Endothelial cell of umbilical vein (primary cell): ENCODE data around the gene RBMS3. TPM values are rescaled to one million over a fixed set of nuclear protein-coding genes. Genes with fewer than 3 reads are reported as not detected.

Experiments used
- BruUV-seq: library from RNA; stranded (reverse); fragments of 400-500 nt; replicated peaks from 2 replicates; lab custom pipeline; 2021; lab: Mats Ljungman, UMichigan
- CTCF ChIA-PET: fragments of 300-600, 350-600 bp; sonication (Branson Sonifier 250); formaldehyde crosslinking; loops from one replicate; lab custom pipeline; 2021; ENCODE audit warnings: antibody characterized with exemption, inconsistent platforms; lab: Charles Lee
- POLR2A ChIA-PET: fragments of 300-600, 350-600 bp; sonication (Branson Sonifier 250); formaldehyde crosslinking; loops from one replicate; lab custom pipeline; 2021; ENCODE audit warnings: antibody characterized with exemption, inconsistent platforms; lab: Charles Lee
- DNase-seq: peaks from one replicate; pipeline ENCODE4 v3.0.0-alpha.2; 2011; ENCODE audit warnings: low read depth, low spot score
- FAIRE-seq: peaks from 2 replicates; lab custom pipeline; 2011; peaks lifted over from hg19 to GRCh38; lab: Jason Lieb, UNC
- H2AFZ ChIP-seq: 2 replicates; pipeline ENCODE4 v1.6.0; 2012; ENCODE audit warnings: low read depth, low read length, control low read depth, inconsistent platforms
- H3K27ac ChIP-seq: 2 replicates; pipeline ENCODE4 v1.5.1; 2011; ENCODE audit warnings: low read depth, mild to moderate bottlenecking, control low read depth, low read length, moderate library complexity; ENCODE audit not compliant: insufficient read depth
- H3K27me3 ChIP-seq, 2 experiments: 2 replicates each; pipeline versions ENCODE4 v1.6.0 to v1.6.1; 2011; ENCODE audit warnings: low read length in 2 of 2, mixed read lengths in 1 of 2; ENCODE audit not compliant: control insufficient read depth in 2 of 2, insufficient read depth in 2 of 2
- H3K36me3 ChIP-seq, 2 experiments: 2 replicates in 1 of 2; 3 replicates in 1 of 2; pipeline ENCODE4 v1.5.1; 2011; ENCODE audit warnings: low read length in 2 of 2, mild to moderate bottlenecking in 1 of 2, moderate library complexity in 1 of 2; ENCODE audit not compliant: control insufficient read depth in 2 of 2, insufficient read depth in 2 of 2; ENCODE audit errors: extremely low read depth in 1 of 2
- H3K4me1 ChIP-seq: 3 replicates; pipeline ENCODE4 v1.5.1; 2011; ENCODE audit warnings: mild to moderate bottlenecking, low read length; ENCODE audit not compliant: control insufficient read depth, insufficient read depth; ENCODE audit errors: extremely low read depth
- H3K4me2 ChIP-seq: 2 replicates; pipeline ENCODE4 v1.6.1; 2011; ENCODE audit warnings: low read length, control low read depth, mixed read lengths; ENCODE audit not compliant: insufficient read depth
- H3K4me3 ChIP-seq, 3 experiments: fragments of 200-600 bp in 1 of 3; sonication (generic), shearing (Covaris generic) in 1 of 3; replicated peaks in 1 of 3; 2 replicates each; pipeline ENCODE4 v1.5.1; 2011 to 2016; ENCODE audit warnings: control low read depth in 3 of 3, low read length in 3 of 3, mild to moderate bottlenecking in 2 of 3, inconsistent platforms in 1 of 3, low read depth in 1 of 3, moderate library complexity in 1 of 3; ENCODE audit not compliant: insufficient read depth in 1 of 3
- H3K79me2 ChIP-seq: 2 replicates; pipeline ENCODE4 v1.6.0; 2012; ENCODE audit warnings: low read length, inconsistent platforms; ENCODE audit not compliant: control insufficient read depth, insufficient read depth
- H3K9ac ChIP-seq: replicated peaks from 2 replicates; pipeline ENCODE3; 2011; ENCODE audit warnings: low read length, control low read depth; ENCODE audit not compliant: insufficient read depth; ENCODE audit errors: extremely low read depth
- H3K9me1 ChIP-seq: replicated peaks from 3 replicates; pipeline ENCODE4 v1.6.0; 2011; ENCODE audit warnings: mild to moderate bottlenecking, low read length; ENCODE audit not compliant: control insufficient read depth, insufficient read depth; ENCODE audit errors: extremely low read depth
- H3K9me3 ChIP-seq: replicated peaks from 2 replicates; pipeline ENCODE4 v1.5.1; 2012; ENCODE audit warnings: low read length, inconsistent platforms; ENCODE audit not compliant: control insufficient read depth, insufficient read depth
- H4K20me1 ChIP-seq: replicated peaks from 2 replicates; pipeline ENCODE3; 2011; ENCODE audit warnings: mild to moderate bottlenecking, low read length; ENCODE audit not compliant: control insufficient read depth, insufficient read depth; ENCODE audit errors: extremely low read depth
- CTCF ChIP-seq, 2 donors: IDR thresholded peaks; 1 replicate in 1 of 2; 2 replicates in 1 of 2; pipeline ENCODE4 v1.5.1; 2011; ENCODE audit warnings: low read length in 2 of 2, mild to moderate bottlenecking in 2 of 2, moderate library complexity in 2 of 2, control low read depth in 1 of 2, inconsistent platforms in 1 of 2, low read depth in 1 of 2; ENCODE audit not compliant: insufficient read depth in 1 of 2; ENCODE audit errors: extremely low read depth in 1 of 2
- EZH2 ChIP-seq: IDR thresholded peaks from 2 replicates; pipeline ENCODE4 v1.6.1; 2012; ENCODE audit warnings: borderline replicate concordance, low read depth, mild to moderate bottlenecking, moderate library complexity, low read length, inconsistent platforms; ENCODE audit not compliant: severe bottlenecking
- FOS ChIP-seq: IDR thresholded peaks from 2 replicates; pipeline ENCODE4 v1.6.1; 2011; ENCODE audit warnings: mild to moderate bottlenecking, low read length, moderate library complexity, borderline replicate concordance; ENCODE audit not compliant: insufficient read depth
- GATA2 ChIP-seq: IDR thresholded peaks from 2 replicates; pipeline ENCODE4 v1.7.0; 2011; ENCODE audit warnings: low read depth, mild to moderate bottlenecking, moderate library complexity, mixed read lengths, low read length; ENCODE audit not compliant: insufficient read length, insufficient read depth
- JUN ChIP-seq: IDR thresholded peaks from 2 replicates; pipeline ENCODE4 v1.6.1; 2011; ENCODE audit warnings: borderline replicate concordance, low read depth; ENCODE audit not compliant: insufficient read length, insufficient read depth
- MAX ChIP-seq: IDR thresholded peaks from 2 replicates; pipeline ENCODE4 v1.6.1; 2011; ENCODE audit not compliant: insufficient read depth, insufficient read length
- POLR2A ChIP-seq: IDR thresholded peaks from 2 replicates; pipeline ENCODE4 v1.6.1; 2012; ENCODE audit warnings: low read depth, mild to moderate bottlenecking, control low read depth, low read length
- POLR2AphosphoS5 ChIP-seq: IDR thresholded peaks from 2 replicates; pipeline ENCODE4 v1.6.1; 2012; ENCODE audit warnings: low read depth, mild to moderate bottlenecking, control low read depth, low read length, moderate library complexity; ENCODE audit not compliant: insufficient read depth
- dilution Hi-C: fragments of 300-500 bp; cut with MboI; formaldehyde crosslinking; loops from one replicate; pipeline ENCODE4 v1.15.0; 2019; ENCODE audit warnings: low sequenced_read_pairs; ENCODE audit not compliant: extremely low pct_ligation_motif_present
- intact Hi-C: fragments of 100-400 bp; cut with micrococcal nuclease; formaldehyde crosslinking; loops from one replicate; pipeline ENCODE4 v1.10.0; 2022
- polyA plus RNA-seq, 4 experiments: library from polyadenylated mRNA; depleted of rRNA in 3 of 4; stranded (reverse) in 3 of 4; unstranded in 1 of 4; fragments of >200 nt; gene quantifications; 2 replicates each; pipeline versions ENCODE4 v1.2.1 to v1.2.3, GENCODE V29; 2011 to 2012; ENCODE audit warnings: missing spikeins in 1 of 4
- total RNA-seq: library from RNA; stranded (reverse); gene quantifications from 2 replicates; pipeline ENCODE4 v1.2.3, GENCODE V29; 2021

Gene RBMS3
- total and polyA plus RNA-seq, 2 donors (not counting 3 experiments of a cell fraction or from before 2014, with no cell fraction given): 13.6 to 42.3 TPM

DNA sequence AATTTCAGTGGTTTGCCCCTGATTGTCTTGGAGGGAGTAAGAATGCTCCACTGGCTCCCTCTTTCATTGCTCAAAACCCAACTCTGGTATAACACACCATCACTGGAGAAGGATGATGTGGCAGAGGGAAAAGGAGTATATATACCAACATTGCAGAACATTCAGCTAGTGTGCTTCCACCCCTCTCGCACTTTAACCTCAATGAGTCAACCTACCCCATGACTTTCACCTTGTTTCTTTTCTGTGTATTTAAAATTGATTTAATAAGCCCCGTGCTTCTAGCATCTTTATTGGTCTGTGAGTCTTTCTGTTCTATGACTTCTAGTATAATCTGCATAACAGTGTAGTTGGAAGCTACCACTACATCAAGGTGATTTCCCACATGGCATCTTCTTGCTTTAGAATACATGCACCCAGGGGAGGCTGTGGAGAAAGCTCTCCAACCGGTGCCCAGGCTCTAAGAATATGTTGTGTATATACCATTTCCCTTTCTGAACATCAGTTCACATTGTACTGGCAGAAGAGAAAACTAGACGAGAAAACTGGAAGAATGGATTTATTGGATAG is 730.4 kb downstream of the RBMS3 start:
- Histone ChIP-seq H4K20me1 (no peaks in the 10 kb centered on the region), H3K9ac (no peak overlapping the region), H3K4me3 (no peak overlapping the region), H2AFZ (no peak overlapping the region), H3K9me3 (no peaks in the 10 kb centered on the region), H3K79me2 (no peaks in the 10 kb centered on the region), H3K27me3 (no peaks in the 10 kb centered on the region), H3K4me2 (no peak overlapping the region), H3K27ac (no peak overlapping the region), H3K4me1 (peaks cover 8% of the 10 kb centered on the region), H3K9me1 (no peaks in the 10 kb centered on the region), H3K36me3 (no peaks in the 10 kb centered on the region)
- dilution Hi-C loops: no loop called here
- DNase-seq: no peak
- ChIA-PET POLR2A (no interaction called here), CTCF (interaction anchor here (2.0 to 9.0 kb wide), 5 partner anchors 31 to 1121 kb away, joined by 11 to 170 read pairs (median 39); no protein-coding TSS in a partner anchor)
- intact Hi-C loops: loop anchor here (5.0 kb wide), 1 partner anchor 1534 kb away; no protein-coding TSS in a partner anchor
- TF ChIP-seq CTCF (IDR thresholded peaks at IDR 0.05; ENCODE audit: extremely low read depth in 1 of 2, insufficient read depth in 1 of 2, low read depth in 1 of 2, low read length in 2 of 2) (no peak), EZH2 (no peak), FOS (no peak), POLR2A (no peak), GATA2 (no peak), JUN (no peak), MAX (no peak), POLR2AphosphoS5 (no peak)
- no peak for FAIRE-seq
- no TSS peak for BruUV-seq
